Stimulated activated CD4-positive, alpha-beta T cell treated with anti-CD3 and anti-CD28 coated beads, Interleukin-4, amount 100 ng/mL, for 24 hours (primary cell): Measurements from ENCODE around the gene ACTG2.
"Not testable (repeated sequence)": the region's sequence is repeated elsewhere in the genome, so short reads cannot be mapped to it uniquely, and the experiment has no call there.

Source experiments
- DNase-seq: peaks from one replicate; pipeline ENCODE4 v3.0.0-alpha.2; 2020

Gene ACTG2

DNA sequence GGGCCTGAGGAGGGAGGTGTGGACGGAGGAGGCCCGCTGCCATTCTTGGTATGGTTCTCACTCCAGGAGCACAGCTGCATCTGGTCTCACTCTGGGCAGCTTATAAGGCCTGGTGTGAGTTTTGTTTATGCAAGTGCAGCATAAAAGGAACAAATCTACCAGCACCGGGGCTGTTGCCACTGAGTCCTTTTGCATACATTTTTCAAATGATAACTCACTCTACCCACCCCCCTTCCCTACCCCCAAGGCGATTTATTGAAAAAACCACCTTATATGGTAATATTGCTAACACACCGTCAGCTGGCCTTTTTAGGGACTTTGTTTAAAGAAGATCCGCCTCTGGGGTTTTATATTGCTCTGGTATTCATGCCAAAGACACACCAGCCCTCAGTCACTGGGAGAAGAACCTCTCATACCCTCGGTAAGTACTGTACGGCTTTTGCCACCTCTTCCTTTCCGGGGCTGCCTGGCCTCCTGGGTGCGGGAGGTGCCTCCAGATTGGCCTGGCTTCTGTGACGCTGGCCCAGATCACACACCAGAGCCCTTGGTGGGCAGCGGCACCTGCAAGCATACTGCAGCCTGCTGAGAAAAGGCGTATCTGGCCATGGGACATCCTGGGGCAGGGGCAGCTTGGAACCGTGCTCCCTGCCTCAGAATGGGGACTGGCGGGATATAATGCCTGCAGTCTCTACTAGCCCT, at the start of gene ACTG2:
Gene ACTG2, plus strand, starts transcription at position 378 of the 699 bp plus-strand sequence. CDS start 8,304 bp downstream, outside the sequence.
- DNase-seq: no peak

DNA sequence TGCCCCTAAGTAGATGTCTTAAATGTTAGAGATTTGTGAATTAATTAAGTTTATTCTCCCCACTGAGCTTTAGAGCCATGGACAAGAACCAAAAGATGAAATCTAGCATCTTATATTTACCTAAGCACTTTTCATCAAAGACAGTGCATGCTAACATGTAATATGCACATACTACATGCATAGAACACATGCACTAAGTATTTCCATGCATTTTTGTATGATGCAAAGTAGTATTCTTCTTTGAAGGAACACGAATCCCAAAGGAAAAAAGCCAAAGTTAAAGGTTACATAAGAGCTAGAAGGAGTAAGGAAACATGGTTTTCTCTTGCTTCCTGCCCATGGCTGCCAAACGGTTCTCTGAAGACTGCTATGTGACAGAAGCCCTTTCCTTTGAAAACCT, 48.7 kb upstream of the ACTG2 start:
- DNase-seq: no peak

DNA sequence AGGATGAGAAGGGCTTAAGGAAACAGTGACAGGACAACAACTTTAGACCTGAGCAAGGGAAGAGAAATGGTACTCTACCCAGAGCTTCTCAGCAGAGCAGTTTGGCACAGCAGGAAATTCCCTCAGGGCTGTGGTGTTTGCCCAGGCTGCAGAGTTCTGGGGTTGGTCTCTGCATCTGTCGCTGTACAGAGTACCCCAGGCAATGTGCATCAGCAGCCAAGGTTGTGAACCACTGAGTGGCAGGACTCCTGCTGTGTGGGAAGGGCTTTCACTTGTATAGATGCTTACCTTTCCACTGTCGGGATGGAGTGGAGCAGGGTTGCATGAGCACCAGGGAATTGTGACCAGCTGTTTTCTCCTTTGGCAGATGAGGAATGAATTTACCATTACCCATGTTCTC, 42.8 kb upstream of the ACTG2 start:
- DNase-seq: no peak

DNA sequence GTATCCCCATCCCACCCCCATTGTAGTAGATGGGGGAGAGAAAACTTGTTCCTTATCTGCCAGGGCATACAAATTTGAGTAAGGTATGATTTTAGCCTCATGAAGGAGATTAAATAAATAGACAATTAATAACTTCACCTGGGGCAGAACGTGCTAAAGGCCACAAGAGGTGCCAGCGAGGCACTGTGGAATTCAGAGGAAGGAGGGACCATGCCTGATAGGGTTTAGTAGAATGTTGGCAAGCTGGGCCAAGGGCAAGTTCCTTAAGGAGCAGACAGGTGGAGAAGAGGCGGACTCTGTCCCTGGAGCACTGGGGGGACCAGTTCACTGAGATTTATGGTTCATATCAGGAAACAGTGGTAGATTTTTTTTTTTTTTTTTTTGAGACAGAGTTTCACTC, 41.5 kb upstream of the ACTG2 start:
- no peak for DNase-seq

DNA sequence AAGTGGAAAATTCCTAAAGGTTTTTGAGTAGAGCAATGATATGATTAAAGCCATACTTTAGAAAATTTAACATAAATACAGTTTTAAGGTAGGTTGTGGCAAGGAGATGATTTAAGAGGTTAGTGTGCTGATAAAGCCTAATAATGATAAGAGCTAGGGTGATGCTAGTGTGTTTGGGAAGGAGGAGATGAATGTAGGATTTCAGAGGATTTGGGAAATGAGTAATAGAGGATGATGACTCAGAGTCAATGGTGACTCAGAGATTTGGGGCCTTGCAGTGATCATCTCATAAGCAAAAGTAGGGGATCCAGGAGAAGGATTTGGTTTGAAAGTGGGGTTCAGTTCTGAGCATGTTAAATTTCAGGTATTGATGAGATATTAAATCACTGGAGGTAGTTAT, 40.8 kb upstream of the ACTG2 start:
- no peak for DNase-seq

DNA sequence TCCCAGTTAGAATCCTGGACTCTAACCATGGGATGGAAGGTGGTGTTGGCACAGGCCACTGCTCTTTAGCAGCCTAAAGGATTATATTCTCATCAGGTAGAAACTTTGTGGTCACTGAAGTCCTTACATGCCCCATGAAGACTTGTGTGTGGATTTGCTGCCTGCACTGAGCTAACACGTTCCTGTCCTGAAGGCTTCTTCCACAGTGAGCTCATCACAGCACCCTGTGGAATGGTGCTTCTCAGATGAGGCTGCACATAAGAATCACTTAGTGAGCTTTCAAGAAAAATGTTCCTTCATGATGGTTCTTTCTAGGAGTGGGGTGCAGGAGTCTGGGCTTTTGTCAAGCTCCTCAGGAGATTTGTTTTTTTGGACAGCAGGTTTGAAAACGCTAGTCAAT, 37.3 kb upstream of the ACTG2 start:
- no peak for DNase-seq

DNA sequence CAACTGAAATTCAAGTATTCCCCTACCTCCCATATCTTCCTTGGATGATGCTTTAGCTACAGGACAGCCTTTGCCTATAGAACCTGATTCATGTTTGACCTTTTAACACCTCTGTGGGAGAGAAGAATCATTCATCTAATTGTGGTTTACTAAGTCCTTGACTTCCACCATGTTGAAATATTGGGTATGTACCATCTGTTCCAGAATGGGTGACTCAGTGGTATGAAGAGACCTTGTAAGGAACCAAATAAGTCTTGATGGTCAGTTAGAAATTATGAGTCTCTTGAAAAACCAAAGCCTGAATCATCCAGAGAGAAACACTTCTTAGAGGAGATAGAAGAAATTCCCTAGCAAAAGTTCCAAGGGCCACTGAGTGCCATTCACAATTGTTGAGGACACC, 36.6 kb upstream of the ACTG2 start:
- no peak for DNase-seq

DNA sequence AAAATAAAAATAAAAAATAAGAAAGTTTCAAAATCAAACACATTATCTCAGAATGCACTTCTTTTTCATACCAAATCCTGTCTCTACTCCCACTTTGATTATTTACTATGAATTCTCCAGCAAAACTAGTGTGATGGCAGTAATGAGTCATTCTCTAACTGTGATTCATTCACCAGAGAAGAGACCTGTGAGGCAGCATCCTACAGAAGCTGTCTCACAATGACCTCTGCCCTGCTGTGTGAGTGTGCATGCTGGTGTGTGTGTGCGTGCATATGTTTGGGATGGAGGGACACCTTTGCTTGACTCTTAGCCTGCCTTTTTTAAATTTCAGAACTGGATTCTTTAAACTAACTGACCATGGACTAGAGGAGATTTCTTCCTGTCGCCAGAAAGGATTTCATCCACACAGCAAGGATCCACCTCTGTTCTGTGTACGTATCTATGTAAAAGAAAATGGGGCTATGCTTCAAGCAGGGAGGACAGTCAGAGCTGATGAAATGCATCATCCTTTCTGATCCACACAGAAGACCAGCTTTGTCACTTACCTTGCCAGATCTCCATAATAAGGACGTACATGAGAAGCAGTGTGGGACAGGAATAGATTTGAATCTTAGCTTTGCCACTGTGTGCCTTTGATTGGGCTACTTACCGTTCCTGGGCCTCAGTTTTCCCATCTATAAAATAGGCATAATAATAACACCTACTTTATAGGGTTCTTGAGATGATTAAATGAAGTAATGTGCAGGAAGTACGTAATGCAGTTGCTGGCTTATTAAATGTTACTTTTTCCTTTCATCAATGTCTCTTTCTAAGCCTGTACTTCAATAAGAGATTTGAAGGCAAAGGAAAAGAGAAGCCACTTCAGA, 32.9 kb upstream of the ACTG2 start:
- peak; percentile 61 for DNase-seq

DNA sequence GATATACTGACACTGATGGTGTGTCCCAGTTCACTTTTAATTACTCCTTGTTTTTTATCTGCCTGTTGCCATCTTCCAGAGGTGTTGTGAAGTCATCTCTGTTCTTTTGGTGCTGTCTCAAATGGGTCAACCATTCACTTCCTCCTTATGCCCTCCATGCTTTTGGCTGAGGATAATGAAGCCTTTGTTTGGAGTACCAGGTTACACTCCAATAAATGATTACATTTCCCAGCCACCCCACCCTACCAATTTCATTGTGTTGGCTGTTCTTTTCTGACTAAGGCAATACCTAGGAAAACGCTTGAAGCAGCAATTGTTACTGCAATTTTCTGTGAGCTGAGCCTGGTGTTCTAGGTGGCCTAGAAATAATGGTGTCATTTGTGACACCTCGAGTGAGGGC, 29.8 kb upstream of the ACTG2 start:
- no peak for DNase-seq

DNA sequence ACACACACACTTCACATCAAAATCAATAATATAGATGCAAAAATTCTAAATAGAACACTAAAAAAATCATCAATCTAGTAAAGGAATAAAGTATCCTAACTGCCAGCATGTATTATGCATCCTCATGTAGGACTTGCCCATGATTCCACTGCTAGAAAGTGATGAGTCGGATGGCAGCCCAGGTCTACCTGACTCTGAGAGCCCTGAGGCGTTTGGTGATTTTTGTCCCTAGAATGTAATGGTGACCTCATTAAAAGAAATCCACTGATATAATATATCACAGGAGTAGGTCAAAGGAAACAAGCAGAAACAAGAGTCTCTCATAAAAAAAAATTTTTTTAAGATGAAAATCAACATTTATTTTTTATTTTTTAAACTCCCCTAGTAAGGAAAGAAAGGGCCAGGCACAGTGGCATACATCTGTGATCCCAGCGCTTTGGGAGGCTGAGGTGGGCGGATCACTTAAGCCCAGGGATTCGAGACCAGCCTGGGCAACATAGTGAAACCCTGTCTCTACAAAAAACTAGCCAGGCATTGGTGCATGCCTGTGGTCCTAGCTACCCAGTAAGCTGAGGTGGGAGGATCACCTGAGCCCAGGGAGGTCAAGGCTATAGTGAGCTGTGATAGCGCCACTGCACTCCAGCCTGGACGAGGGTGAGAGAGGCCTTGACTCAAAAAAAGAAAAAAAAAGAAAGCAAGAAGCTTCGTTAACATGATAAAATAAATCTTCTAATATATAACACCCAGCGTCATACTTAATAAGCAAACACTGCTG, 24.4 kb upstream of the ACTG2 start:
- no peak for DNase-seq

DNA sequence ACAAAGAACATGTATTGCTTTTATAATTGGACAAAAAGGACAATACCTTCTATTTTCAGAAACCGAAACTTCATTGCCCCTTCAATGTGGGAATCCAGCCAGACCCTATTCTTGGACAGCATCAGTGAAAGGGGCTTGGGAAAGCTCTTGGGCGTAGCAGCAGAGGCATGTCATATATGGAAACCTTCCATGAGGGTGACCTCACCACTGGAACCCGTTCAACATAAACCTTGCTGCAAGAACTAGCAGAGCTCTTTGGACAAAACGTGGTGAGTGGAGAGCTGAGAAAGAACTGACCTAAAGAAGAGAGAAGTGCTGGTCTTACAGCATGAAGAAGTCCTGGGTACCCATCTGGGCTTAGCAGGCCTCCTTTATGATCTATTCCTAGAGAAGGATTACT, 22.7 kb upstream of the ACTG2 start:
- no peak for DNase-seq

DNA sequence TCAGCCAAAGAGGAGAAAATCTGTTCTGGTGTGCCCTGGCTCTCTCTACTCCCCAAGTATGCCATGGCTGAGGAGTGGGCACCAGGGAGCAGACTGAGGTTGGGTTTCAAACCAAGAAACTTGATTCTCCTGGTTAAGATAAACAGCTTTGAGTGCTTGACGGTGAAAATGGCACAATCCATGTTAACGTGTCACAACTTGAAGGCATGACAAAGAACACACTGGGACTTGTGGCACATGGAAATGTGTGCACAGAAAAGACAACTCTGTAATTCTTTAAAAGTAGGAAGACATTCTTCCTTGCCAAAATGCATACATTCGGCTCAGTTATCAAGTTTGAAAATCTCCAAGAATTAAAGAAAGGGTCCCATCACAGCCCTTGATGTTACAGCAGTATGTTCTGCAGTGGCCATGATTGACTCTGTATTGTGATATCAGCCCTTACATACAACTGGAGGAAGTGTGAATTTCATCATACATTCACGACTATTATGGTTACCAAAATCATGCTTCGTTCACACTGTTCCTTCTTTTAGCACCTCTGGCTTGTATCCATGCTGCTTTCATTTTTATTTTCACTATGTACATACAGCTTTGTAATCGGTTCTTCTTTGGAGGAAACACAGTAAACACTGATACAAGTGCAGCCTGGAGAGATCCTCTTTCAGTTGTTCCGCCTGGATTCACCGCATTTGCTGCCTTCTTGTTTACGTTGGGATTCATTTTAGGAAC, 15.6 kb upstream of the ACTG2 start:
- DNase-seq: no peak

DNA sequence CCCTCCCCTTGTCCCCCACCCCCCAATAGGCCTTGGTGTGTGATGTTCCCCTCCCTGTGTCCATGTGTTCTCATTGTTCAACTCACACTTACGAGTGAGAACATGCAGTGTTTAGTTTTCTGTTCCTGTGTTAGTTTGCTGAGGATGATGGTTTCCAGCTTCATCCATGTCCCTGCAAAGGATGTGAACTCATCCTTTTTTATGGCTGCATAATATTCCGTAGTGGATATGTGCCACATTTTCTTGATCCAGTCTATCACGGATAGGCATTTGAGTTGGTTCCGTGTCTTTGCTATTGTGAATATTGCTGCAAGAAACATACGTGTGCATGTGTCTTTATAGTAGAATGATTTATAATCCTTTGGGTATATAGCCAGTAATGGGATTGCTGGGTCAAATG, 14.8 kb upstream of the ACTG2 start:
- not testable (repeated sequence) for DNase-seq

DNA sequence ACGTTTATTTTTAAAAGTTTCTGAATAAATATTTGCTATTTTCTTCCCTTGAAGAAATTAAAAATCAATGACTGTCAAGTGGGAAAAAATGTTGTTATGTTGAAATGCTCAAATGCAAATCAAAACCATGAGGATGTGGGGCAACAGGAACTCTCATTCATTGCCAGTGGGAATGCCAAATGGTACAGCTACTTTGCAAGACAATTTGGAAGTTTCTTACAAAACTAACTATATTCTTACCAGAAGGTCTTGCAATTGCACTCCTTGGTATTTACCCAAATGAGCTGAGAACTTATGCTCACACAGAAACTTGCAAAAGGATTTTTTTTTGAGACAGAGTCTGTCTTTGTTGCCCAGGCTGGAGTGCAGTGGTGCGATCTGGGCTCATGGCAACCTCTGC, 7.4 kb upstream of the ACTG2 start:
- DNase-seq: no peak

DNA sequence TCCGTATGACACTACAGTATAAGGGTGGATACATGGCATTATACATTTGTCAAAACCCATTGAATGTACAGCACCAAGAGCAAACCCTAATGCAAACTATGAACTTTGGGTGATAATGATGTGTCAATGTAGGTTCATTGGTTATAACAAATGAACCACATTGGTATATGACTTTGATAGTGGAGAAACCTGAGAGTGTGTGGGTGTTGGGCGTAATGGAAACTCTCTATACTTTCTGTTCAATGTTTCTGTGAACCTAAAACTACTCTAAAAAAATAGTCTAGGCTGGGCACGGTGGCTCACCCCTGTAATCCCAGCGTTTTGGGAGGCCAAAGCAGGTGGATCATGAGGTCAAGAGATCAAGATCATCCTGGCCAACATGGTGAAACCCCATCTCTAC, 6.5 kb upstream of the ACTG2 start:
- DNase-seq: peak; percentile 71

DNA sequence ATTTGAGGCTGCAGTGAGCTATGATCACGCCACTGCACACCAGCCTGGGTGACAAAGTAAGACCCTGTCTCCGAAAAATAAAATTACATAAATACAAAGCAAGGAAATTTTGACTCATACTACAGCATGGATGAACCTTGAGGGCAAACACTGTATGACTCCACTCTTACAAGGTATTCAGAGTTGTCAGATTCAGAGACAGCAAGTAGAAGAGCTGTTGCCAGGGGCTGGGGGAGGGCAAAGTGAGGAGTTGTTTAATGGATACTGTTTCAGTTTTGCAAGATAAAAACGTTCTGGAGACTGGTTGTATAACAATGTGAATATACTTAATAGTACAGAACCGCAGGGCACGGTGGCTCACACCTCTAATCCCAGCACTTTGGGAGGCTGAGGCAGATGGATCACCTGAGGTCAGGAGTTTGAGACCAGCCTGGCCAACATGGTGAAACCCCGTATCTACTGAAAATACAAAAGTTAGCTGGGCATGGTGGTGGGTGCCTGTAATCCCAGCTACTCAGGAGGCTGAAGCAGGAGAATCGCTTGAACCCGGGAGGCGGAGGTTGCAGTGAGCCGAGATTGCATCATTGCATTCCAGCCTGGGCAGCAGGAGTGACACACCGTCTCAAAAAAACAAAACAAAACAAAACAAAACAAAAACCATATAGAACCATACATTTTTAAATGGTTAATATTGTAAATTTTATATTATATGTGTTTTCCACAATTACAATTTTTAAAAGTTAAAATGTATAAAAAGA, 5.0 kb upstream of the ACTG2 start:
- DNase-seq: not testable (repeated sequence)

DNA sequence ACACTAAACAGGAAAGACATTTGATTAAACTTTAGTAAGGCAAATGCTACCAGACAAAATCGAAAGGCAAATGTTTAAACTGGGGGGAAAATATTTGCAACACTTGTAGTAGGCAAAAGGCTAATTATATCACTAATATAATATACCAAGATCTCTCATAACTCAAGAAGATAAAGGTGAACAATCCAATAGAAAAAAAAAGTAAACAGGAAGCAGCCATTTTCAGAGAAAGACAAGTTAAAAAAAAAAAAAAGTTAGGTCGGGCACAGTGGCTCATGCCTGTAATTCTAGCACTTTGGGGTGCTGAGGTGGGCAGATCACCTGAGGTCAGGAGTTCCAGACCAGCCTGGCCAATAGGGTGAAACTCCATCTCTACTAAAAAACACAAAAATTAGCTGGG, 4.4 kb upstream of the ACTG2 start:
- DNase-seq: no peak

DNA sequence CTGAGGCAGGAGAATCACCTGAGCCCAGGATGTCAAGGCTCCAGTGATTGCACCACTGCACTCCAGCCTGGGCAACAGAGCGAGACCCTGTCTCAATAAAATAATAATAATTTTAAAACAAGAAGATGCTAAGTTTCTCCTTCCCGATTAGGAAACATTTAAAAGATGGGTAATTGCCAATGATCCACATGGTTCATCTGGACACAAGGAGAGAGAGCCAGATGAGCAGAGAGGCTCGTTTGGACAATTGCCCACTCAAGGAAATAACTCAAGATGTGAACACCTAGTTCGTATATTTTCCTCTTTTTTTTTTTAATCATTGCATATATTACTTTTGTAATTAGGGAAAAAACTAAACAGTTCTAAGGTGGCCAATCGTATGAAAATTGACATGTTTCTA, 3.6 kb upstream of the ACTG2 start:
- no peak for DNase-seq

DNA sequence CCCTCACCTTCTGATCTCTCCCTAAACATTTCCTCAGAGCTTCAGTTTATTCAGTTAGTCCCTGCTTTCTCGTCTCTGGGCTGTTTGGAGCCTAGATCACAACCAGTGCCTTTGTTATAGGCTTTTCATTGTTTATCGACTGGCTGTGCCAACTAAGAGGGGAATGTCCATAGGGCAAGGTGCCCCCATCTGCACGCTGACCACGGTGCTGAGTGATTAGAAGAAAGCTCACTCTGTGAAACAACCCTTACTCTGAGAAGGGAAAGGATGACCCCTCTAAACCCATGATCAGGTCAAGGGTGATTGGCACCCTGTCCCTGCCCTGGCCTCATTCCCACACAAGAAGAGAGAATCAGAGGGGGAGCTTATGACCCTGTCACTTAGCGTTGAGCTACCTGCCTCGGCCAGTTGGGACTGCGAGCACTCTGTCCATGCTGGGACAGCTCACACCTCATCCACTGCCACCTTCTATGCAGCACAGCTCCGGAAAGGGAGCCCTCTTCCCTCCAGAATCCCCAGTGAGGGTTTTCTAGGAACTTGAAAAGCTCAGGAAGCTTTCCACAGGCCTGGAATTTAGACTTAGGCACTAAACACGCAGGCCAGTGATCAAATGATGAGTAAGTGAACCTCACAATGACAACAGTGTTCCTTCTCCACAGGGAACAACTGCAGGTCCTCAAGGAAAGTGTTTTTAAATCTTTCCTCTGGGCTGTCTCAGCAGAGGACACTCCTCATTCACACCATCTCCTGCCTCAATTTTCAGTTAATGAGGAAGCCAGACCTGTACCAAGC, 2.3 kb upstream of the ACTG2 start:
- no peak for DNase-seq

DNA sequence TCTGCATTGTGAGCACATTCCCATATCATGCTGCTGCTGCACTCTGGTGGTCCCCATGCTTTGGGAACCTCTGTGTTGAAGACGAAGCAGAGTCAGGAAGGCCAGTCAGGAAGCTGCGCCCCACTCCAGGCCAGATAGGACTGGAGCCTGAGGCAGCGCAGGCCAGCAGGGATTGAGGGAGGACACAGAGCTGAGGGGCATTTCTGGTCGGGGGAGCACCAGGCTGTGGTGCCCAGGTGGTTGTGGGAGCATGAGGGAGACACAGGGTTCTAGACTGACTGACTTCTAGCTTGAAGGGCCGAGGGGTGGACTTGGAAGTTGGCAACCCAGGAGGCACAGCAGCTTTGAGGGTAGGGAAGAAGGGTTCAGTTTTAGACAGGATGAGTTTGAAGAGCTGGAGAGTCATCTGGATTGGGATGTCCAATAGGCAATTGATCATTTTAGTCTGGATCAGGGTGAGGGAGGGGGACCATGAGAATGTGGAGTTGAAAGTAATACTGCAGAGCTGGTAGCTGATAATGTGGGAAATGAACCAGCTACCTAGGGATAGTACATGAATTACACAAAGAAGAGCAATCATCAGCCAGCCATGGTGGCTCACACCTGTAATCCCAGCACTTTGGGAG, 1.4 kb upstream of the ACTG2 start:
- DNase-seq: no peak
